WTC11 (cell line): ENCODE measurements around the gene RSU1. TPM values are rescaled to one million over a fixed set of nuclear protein-coding genes. Genes with fewer than 3 reads are reported as not detected.

Experiments used
- ATAC-seq: fragments of 200-7000 bp; cut with Tn5 transposase; 2 replicates; pipeline ENCODE4 v1.10.0; 2021; ENCODE audit warnings: mild to moderate bottlenecking, moderate library complexity
- CTCF ChIA-PET: fragments of 300-600 bp; sonication (Branson Sonifier 250); formaldehyde crosslinking; loops from one replicate; lab custom pipeline; 2021; ENCODE audit warnings: antibody characterized with exemption; lab: Charles Lee
- POLR2A ChIA-PET: fragments of 350-600 bp; sonication (Branson Sonifier 250); formaldehyde crosslinking; loops from one replicate; lab custom pipeline; 2021; ENCODE audit warnings: antibody characterized with exemption; lab: Charles Lee
- DNase-seq: peaks from one replicate; pipeline ENCODE4 v3.0.0; 2021; ENCODE audit warnings: low spot score
- H3K27ac Mint-ChIP-seq: 2 replicates; pipeline ENCODE4 v1.8.0; 2021; ENCODE audit warnings: mixed read lengths
- H3K27me3 Mint-ChIP-seq: 2 replicates; pipeline ENCODE4 v1.8.0; 2021; ENCODE audit warnings: low read depth, mild to moderate bottlenecking, moderate library complexity, mixed read lengths
- H3K36me3 Mint-ChIP-seq: 2 replicates; pipeline ENCODE4 v1.8.0; 2021; ENCODE audit warnings: mixed read lengths
- H3K4me1 Mint-ChIP-seq: 2 replicates; pipeline ENCODE4 v1.8.0; 2022; ENCODE audit warnings: mixed read lengths
- H3K4me3 Mint-ChIP-seq: 2 replicates; pipeline ENCODE4 v1.8.0; 2021; ENCODE audit warnings: mild to moderate bottlenecking, moderate library complexity, mixed read lengths
- H3K9me3 Mint-ChIP-seq: 2 replicates; pipeline ENCODE4 v1.8.0; 2021; ENCODE audit warnings: mixed read lengths
- ATF1 ChIP-seq: sonication (generic); formaldehyde crosslinking; IDR thresholded peaks from 2 replicates; pipeline ENCODE4 v1.8.1; 2023; ENCODE audit warnings: mild to moderate bottlenecking, moderate library complexity, missing genetic modification reagents
- EMX1 ChIP-seq: fragments of 250-450 bp; sonication (Bioruptor Pico); IDR thresholded peaks from 2 replicates; pipeline ENCODE4 v1.8.0; 2021; ENCODE audit warnings: mild to moderate bottlenecking
- GTF2I ChIP-seq: fragments of 250-450 bp; sonication (Bioruptor Pico); conservative IDR thresholded peaks from 2 replicates; pipeline ENCODE4 v1.4.0; 2021; ENCODE audit warnings: mild to moderate bottlenecking
- IRF1 ChIP-seq: sonication (generic); formaldehyde crosslinking; IDR thresholded peaks from 2 replicates; pipeline ENCODE4 v1.8.0; 2023; ENCODE audit warnings: missing genetic modification reagents
- RELA ChIP-seq: sonication (generic); formaldehyde crosslinking; IDR thresholded peaks from 2 replicates; pipeline ENCODE4 v1.8.1; 2022; ENCODE audit warnings: missing genetic modification reagents, mild to moderate bottlenecking, borderline replicate concordance
- TCF7 ChIP-seq: sonication (generic); formaldehyde crosslinking; IDR thresholded peaks from 2 replicates; pipeline ENCODE4 v1.8.0; 2022; ENCODE audit warnings: mild to moderate bottlenecking, low read depth, missing genetic modification reagents, moderate library complexity
- ZNF138 ChIP-seq: sonication (generic); formaldehyde crosslinking; conservative IDR thresholded peaks from 2 replicates; pipeline ENCODE4 v1.8.1; 2022; ENCODE audit warnings: mild to moderate bottlenecking, moderate library complexity, missing genetic modification reagents
- ZNF263 ChIP-seq: sonication (generic); formaldehyde crosslinking; IDR thresholded peaks from 2 replicates; pipeline ENCODE4 v1.8.1; 2022; ENCODE audit warnings: low read depth, mild to moderate bottlenecking, moderate library complexity, missing genetic modification reagents
- total RNA-seq: library from RNA; stranded (reverse); gene quantifications from 3 replicates; pipeline ENCODE4 v1.2.3, GENCODE V29; 2021
- TF ChIP-seq, protein P1 (sequence below): sonication (generic); formaldehyde crosslinking; IDR thresholded peaks from 2 replicates; pipeline ENCODE4 v1.8.1; 2023; ENCODE audit warnings: mild to moderate bottlenecking, missing genetic modification reagents, moderate library complexity
- TF ChIP-seq, protein P2 (sequence below): sonication (generic); formaldehyde crosslinking; IDR thresholded peaks from 2 replicates; pipeline ENCODE4 v1.8.1; 2022; ENCODE audit warnings: mild to moderate bottlenecking, missing genetic modification reagents, moderate library complexity, borderline replicate concordance
- TF ChIP-seq, protein P3 (sequence below): sonication (generic); formaldehyde crosslinking; IDR thresholded peaks from 2 replicates; pipeline ENCODE4 v1.8.0; 2022; ENCODE audit warnings: mild to moderate bottlenecking, missing genetic modification reagents
- TF ChIP-seq, protein P4 (sequence below): sonication (generic); formaldehyde crosslinking; IDR thresholded peaks from 2 replicates; pipeline ENCODE4 v1.8.1; 2022; ENCODE audit warnings: mild to moderate bottlenecking, moderate library complexity, missing genetic modification reagents
- TF ChIP-seq, protein P5 (sequence below): sonication (generic); formaldehyde crosslinking; conservative IDR thresholded peaks from 2 replicates; pipeline ENCODE4 v1.8.1; 2022; ENCODE audit warnings: mild to moderate bottlenecking, missing genetic modification reagents
- TF ChIP-seq, protein P6 (sequence below): sonication (generic); formaldehyde crosslinking; IDR thresholded peaks from 2 replicates; pipeline ENCODE4 v1.8.1; 2022; ENCODE audit warnings: low read depth, mild to moderate bottlenecking, moderate library complexity, missing genetic modification reagents, borderline replicate concordance

Gene RSU1
- total RNA-seq, 1 experiment from 2014 or later, result 46.4 TPM

GRCh38 chr10:16700331-16700730, 116.9 kb downstream of the RSU1 start:
- Mint-ChIP-seq H3K4me3 (no peak overlapping the region), H3K4me1 (no peaks in the 10 kb centered on the region), H3K27ac (no peak overlapping the region), H3K27me3 (no peaks in the 10 kb centered on the region), H3K9me3 (peaks cover 19% of the 10 kb centered on the region), H3K36me3 (peaks cover 5% of the 10 kb centered on the region; the same call in 1 of the 2 replicates)
- ChIA-PET POLR2A (no interaction called here), CTCF (interaction anchor here (0.6 kb wide), 1 partner anchor 9 kb away, joined by 3 read pairs; no protein-coding TSS in a partner anchor)
- no peak for DNase-seq
- no peak for TF ChIP-seq TCF7 (CRISPR knock-in tag)
- TF ChIP-seq, protein P1, sequence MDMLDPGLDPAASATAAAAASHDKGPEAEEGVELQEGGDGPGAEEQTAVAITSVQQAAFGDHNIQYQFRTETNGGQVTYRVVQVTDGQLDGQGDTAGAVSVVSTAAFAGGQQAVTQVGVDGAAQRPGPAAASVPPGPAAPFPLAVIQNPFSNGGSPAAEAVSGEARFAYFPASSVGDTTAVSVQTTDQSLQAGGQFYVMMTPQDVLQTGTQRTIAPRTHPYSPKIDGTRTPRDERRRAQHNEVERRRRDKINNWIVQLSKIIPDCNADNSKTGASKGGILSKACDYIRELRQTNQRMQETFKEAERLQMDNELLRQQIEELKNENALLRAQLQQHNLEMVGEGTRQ (CRISPR knock-in tag), result no peak
- TF ChIP-seq, protein P2, sequence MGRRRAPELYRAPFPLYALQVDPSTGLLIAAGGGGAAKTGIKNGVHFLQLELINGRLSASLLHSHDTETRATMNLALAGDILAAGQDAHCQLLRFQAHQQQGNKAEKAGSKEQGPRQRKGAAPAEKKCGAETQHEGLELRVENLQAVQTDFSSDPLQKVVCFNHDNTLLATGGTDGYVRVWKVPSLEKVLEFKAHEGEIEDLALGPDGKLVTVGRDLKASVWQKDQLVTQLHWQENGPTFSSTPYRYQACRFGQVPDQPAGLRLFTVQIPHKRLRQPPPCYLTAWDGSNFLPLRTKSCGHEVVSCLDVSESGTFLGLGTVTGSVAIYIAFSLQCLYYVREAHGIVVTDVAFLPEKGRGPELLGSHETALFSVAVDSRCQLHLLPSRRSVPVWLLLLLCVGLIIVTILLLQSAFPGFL (CRISPR knock-in tag), result no peak
- no peak for TF ChIP-seq IRF1
- ATAC-seq, result no peak

- Mint-ChIP-seq H3K27me3 (no peaks in the 10 kb centered on the region), H3K27ac (no peak overlapping the region), H3K9me3 (peaks cover 19% of the 10 kb centered on the region), H3K4me1 (no peaks in the 10 kb centered on the region), H3K4me3 (no peak overlapping the region), H3K36me3 (peaks cover 5% of the 10 kb centered on the region; the same call in 1 of the 2 replicates)
- DNase-seq (no peak), ATAC-seq (no peak)
- ChIA-PET CTCF (interaction anchor here (0.6 kb wide), 1 partner anchor 8 kb away, joined by 3 read pairs; no protein-coding TSS in a partner anchor), POLR2A (interaction anchor here (0.6 kb wide), 1 partner anchor 8 kb away, joined by 7 read pairs; no protein-coding TSS in a partner anchor)
- TF ChIP-seq, protein P3, sequence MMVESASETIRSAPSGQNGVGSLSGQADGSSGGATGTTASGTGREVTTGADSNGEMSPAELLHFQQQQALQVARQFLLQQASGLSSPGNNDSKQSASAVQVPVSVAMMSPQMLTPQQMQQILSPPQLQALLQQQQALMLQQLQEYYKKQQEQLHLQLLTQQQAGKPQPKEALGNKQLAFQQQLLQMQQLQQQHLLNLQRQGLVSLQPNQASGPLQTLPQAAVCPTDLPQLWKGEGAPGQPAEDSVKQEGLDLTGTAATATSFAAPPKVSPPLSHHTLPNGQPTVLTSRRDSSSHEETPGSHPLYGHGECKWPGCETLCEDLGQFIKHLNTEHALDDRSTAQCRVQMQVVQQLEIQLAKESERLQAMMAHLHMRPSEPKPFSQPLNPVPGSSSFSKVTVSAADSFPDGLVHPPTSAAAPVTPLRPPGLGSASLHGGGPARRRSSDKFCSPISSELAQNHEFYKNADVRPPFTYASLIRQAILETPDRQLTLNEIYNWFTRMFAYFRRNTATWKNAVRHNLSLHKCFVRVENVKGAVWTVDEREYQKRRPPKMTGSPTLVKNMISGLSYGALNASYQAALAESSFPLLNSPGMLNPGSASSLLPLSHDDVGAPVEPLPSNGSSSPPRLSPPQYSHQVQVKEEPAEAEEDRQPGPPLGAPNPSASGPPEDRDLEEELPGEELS, result no peak
- TF ChIP-seq RELA (CRISPR knock-in tag), result no peak
- TF ChIP-seq EMX1 (CRISPR knock-in tag), result no peak
- TF ChIP-seq, protein P4, sequence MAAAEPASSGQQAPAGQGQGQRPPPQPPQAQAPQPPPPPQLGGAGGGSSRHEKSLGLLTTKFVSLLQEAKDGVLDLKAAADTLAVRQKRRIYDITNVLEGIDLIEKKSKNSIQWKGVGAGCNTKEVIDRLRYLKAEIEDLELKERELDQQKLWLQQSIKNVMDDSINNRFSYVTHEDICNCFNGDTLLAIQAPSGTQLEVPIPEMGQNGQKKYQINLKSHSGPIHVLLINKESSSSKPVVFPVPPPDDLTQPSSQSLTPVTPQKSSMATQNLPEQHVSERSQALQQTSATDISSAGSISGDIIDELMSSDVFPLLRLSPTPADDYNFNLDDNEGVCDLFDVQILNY (CRISPR knock-in tag), result no peak
- TF ChIP-seq, protein P5, sequence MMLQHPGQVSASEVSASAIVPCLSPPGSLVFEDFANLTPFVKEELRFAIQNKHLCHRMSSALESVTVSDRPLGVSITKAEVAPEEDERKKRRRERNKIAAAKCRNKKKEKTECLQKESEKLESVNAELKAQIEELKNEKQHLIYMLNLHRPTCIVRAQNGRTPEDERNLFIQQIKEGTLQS (CRISPR knock-in tag), result no peak
- TF ChIP-seq ZNF138 (CRISPR knock-in tag), result no peak
- TF ChIP-seq GTF2I (CRISPR knock-in tag), result no peak
- TF ChIP-seq, protein P6, sequence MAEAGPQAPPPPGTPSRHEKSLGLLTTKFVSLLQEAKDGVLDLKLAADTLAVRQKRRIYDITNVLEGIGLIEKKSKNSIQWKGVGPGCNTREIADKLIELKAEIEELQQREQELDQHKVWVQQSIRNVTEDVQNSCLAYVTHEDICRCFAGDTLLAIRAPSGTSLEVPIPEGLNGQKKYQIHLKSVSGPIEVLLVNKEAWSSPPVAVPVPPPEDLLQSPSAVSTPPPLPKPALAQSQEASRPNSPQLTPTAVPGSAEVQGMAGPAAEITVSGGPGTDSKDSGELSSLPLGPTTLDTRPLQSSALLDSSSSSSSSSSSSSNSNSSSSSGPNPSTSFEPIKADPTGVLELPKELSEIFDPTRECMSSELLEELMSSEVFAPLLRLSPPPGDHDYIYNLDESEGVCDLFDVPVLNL, result no peak
- TF ChIP-seq ATF1 (CRISPR knock-in tag), result no peak
- no peak for TF ChIP-seq ZNF263 (CRISPR knock-in tag)
- no peak for TF ChIP-seq IRF1
Observed at GRCh38 chr10:16699435-16700057, 117.7 kb downstream of the RSU1 start.
